Activated T-helper 1 cell treated with anti-CD3 and anti-CD28 coated beads, Interleukin-12 subunit alpha, Interleukin-12 subunit beta, Interleukin-2, Interleukin-4 antibody, amounts not matched to agents 30 ng/mL and 10 ng/mL and 1 ng/mL, durations not matched to agents 14 hours and 24 hours and 36 hours (primary cell): ENCODE data around the gene DOK7. TPM values are rescaled to one million over a fixed set of nuclear protein-coding genes. Genes with fewer than 3 reads are reported as not detected.

Experiments used
- total RNA-seq: library from RNA; stranded (reverse); gene quantifications from 2 replicates; pipeline ENCODE4 v1.2.3, GENCODE V29; 2022

DOK7 gene
- total RNA-seq, 1 donor from 2014 or later: not detected

Other genes with a start within 250 kb of the DOK7 start
- gene MSANTD1, start 214.1 kb upstream of the DOK7 start, total RNA-seq: 0.73 and 1.2 TPM in 2 replicates
- gene RGS12, start 170.3 kb upstream of the DOK7 start, total RNA-seq: 3.1 and 3.6 TPM in 2 replicates
- gene HGFAC, start 21.3 kb upstream of the DOK7 start, total RNA-seq: not detected in 2 replicates
- gene LRPAP1, start 69.1 kb downstream of the DOK7 start, total RNA-seq: 86.4 and 88.1 TPM in 2 replicates